ENCODE results near the gene MYCN. TPM values are rescaled to one million over a fixed set of nuclear protein-coding genes. Genes with fewer than 3 reads are reported as not detected.

MYCN gene
- total and polyA plus RNA-seq, 2 of the 8 experiments (the other 6 are each of a cell fraction or from before 2014, with no cell fraction given), result 87.8 to 137 TPM

- TF ChIP-seq CHD7 (IDR thresholded peaks at IDR 0.05; ENCODE audit: insufficient replicate concordance, low read length), result peak; percentile 59
- peak; percentile 27 for TF ChIP-seq NANOG (IDR thresholded peaks at IDR 0.05; ENCODE audit: insufficient read depth, low read depth, low read length, poor library complexity, severe bottlenecking)
- peak; percentile 84 for TF ChIP-seq TEAD4 (IDR thresholded peaks at IDR 0.05; ENCODE audit: low read depth, low read length)
- TF ChIP-seq GTF2F1 (IDR thresholded peaks at IDR 0.05; ENCODE audit: borderline replicate concordance, low read depth, low read length), result no peak
- TF ChIP-seq SUZ12 (IDR thresholded peaks at IDR 0.05; ENCODE audit: low read length), result no peak
- peak; percentile 55 for TF ChIP-seq ASH2L (IDR thresholded peaks at IDR 0.05; ENCODE audit: low read length)
- TF ChIP-seq CBX5 (IDR thresholded peaks at IDR 0.05; ENCODE audit: low read depth, low read length), result no peak
- no peak for TF ChIP-seq RNF2 (IDR thresholded peaks at IDR 0.05; ENCODE audit: borderline replicate concordance, low read depth, low read length, missing control alignments, poor library complexity, severe bottlenecking)
- no peak for TF ChIP-seq HDAC6 (IDR thresholded peaks at IDR 0.05; ENCODE audit: low read depth, low read length)
- TF ChIP-seq SP1 (IDR thresholded peaks at IDR 0.05; ENCODE audit: low read depth, low read length), result peak; percentile 61; the same call in 1 of the 2 replicates
- TF ChIP-seq RAD21 (IDR thresholded peaks at IDR 0.05 in 1 of 2, conservative IDR thresholded peaks at IDR 0.05 in 1 of 2; ENCODE audit: low read depth in 2 of 2, low read length in 2 of 2), result peak in 1 of 2 experiments; percentile 28; a peak in 2 of 4 replicates
These were observed 40.3 kb downstream of the MYCN start (continued) for GRCh38 chr2:15980605-15981098.
